ENCODE measurements around the gene FAM236A. TPM values are rescaled to one million over a fixed set of nuclear protein-coding genes. Genes with fewer than 3 reads are reported as not detected.

The FAM236A gene
- total RNA-seq = not detected

DNA sequence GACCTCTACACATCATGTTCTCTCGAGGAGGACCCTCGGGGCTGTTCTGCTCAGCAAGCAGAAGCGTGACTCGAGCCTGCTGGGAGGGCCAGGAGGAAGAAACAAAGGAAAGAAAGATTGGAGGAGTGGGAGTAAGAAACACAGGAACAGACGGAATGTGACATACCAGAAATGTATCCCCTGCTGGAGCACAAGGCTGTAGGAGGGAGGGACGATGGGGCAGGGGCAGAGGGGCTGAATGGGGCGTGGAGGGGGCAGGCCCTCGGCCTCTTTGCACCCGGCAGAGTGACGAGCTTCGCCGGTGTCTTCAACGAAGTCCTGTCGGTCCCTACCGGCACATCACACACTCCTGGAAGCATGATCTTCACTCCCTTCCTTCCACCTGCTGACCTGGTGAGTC is at the start of gene FAM236A:
TSS of gene FAM236A (plus strand) at position 301 of the 400 bp plus-strand sequence. CDS start at position 358, 57 bp downstream.

DNA sequence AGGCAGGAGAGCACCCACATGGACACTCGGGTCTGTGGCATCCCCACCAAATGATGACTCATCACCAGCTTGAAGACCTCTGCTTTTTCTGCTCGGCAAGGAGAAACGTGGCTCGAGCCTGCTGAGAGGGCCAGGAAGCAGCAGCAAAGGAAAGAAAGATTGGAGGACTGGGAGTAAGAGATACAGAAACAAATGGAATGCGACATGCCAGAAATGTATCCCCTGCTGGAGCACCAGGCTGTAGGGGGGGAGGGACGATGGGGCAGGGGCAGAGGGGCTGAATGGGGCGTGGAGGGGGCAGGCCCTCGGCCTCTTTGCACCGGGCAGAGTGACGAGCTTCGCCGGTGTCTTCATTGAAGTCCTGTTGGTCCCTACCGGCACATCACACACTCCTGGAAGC is 25.7 kb upstream of the FAM236A start, which contains the start of gene FAM236C:
TSS of gene FAM236C (plus strand) at position 301 of the 400 bp plus-strand sequence. CDS start 100 bp downstream, outside the sequence.

GRCh38 chrX:72943819-72944169 is 5.8 kb downstream of the FAM236A start, which contains the start of gene DMRTC1:
Gene DMRTC1 (minus strand): TSS chrX:72943837. CDS start chrX:72875694, 68,143 bp downstream.

Other genes starting within 250 kb of the FAM236A start
- under 1 TPM; 0.31 to 0.48 TPM for gene PHKA1, start 223.9 kb upstream of the FAM236A start, total RNA-seq
- under 1 TPM in 1 of 2 experiments, not detected in 1; 0.13 TPM for gene DMRTC1B, start 161.3 kb upstream of the FAM236A start, total RNA-seq
- gene FAM236B, start 155.5 kb upstream of the FAM236A start, total RNA-seq = not detected
- gene FAM236D, start 130.0 kb upstream of the FAM236A start, total RNA-seq = not detected
- not detected for gene FAM236C, start 25.6 kb upstream of the FAM236A start, total RNA-seq
- under 1 TPM in 1 of 2 experiments, not detected in 1; 0.13 TPM for gene DMRTC1, start 5.6 kb downstream of the FAM236A start, total RNA-seq
- gene PABPC1L2B, start 64.7 kb downstream of the FAM236A start, total RNA-seq = not detected
- not detected for gene PABPC1L2A, start 141.3 kb downstream of the FAM236A start, total RNA-seq